Left colon (tissue), 2 donors: ENCODE measurements around the gene SP1. TPM values are rescaled to one million over a fixed set of nuclear protein-coding genes. Genes with fewer than 3 reads are reported as not detected.

ENCODE experiments used
- ATAC-seq: fragments of 200-7000 bp; cut with Tn5 transposase; one replicate; pipeline ENCODE4 v1.9.1; 2020; ENCODE audit warnings: mild to moderate bottlenecking, moderate library complexity
- DNase-seq, 2 donors: peaks; one replicate each; pipeline ENCODE4 v3.0.0-alpha.2; 2020
- intact Hi-C, 2 donors: fragments of 100-400 bp; cut with DNase I in 1 of 2; cut with micrococcal nuclease in 1 of 2; formaldehyde crosslinking; loops; one replicate each; pipeline versions ENCODE4 v1.11.2 to v1.14.0; 2022; cut with DNase I, micrococcal nuclease
- total RNA-seq, 2 donors: library from RNA; stranded (reverse); fragmentation: NEBNext Ultra II Directional; extraction: Animal tissue kit (Norgen Biotek cat#: 25700); gene quantifications; one replicate each; pipeline ENCODE4 v1.2.1, GENCODE V29; 2021
- donor health status: DM: no; HTN: no; CAD: no.
- donor health status: DM: yes; HTN: yes; CAD: no.

The SP1 gene
- total RNA-seq, 2 donors from 2014 or later = 85.2 to 98.2 TPM

DNA sequence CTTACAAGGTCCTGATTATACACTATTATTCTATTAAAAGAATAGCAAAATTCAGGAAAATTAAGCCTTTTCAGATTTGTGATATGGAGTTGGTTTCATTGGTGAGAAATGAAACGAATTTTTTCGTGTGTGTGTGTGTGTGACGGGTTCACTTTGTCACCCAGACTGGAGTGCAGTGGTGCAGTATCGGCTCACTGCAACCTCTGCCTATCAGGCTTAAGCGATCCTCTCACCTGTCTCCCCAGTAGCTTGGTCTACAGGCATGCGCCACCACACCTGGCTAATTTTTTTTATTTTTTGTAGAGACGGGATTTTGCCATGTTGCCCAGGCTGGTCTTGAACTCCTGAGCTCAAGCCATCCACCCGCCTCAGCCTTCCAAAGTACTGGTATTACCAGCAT is 81.6 kb downstream of the SP1 start:
- intact Hi-C loops = loop anchor here in 1 of 2 donors (10.0 kb wide), 1 partner anchor 63 kb away; no protein-coding TSS in a partner anchor
- DNase-seq (no peak), ATAC-seq (no peak)

DNA sequence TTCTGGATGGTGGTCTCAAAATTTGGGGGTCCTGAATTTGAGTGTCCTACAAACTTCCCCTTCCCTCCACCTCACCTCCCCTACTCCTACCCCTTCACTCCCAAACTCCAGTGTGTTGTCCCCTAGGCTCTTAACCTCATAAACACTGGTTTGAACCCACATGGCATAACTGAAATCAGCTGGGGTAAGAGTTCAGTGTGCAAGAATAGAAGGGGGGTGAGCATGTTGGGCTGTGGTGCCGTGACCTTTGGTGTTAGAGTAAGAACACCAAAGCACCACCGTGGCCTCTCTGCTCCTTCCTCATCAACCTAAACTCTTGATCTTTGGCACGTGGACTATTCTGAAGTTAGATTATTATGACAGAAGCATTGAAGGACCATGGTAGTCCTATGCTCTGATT is 83.0 kb downstream of the SP1 start:
- no peak for ATAC-seq
- intact Hi-C loops = loop anchor here in 1 of 2 donors (10.0 kb wide), 1 partner anchor 62 kb away; no protein-coding TSS in a partner anchor

DNA sequence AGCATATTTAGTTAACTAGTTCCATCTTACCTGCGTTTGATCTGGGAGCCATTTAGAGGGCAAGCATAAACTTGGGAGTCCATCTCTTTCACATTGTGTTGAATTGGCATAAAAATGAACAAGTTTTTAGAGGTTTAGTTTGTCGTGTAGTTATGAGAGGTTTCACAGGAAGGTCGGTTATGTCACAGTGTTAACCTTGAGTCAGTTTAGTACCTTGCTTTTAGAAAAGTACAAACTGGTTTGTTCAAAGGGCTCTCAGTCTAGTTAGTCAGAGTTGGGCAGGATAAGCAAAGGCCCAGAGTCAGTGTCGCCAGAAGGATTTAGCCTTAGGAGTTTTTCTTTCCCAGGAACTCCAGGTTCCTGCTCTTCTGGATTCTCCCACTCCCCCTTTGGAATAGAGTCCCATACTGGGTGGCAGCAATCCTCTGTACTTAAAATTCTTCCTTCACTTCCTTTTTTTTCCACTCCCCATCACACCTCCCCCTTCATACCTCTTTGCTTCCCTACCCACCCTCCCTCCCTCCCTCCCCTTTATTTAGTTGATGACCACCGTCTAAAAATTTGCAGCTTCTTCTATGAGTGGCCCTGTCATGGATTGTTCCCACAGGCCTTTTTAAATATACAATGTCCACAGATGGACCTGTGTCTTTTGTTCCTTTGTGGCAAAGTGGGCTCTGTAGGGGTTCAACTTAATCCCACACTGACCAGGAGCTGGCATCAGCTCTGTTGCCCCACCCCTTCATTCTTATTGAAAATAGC is 84.0 kb downstream of the SP1 start:
- ATAC-seq (no peak), DNase-seq (no peak)
- intact Hi-C loops = loop anchor here in 1 of 2 donors (10.0 kb wide), 1 partner anchor 61 kb away; no protein-coding TSS in a partner anchor

More for the DNA sequence above, 83.0 kb downstream of the SP1 start:
- DNase-seq = no peak

DNA sequence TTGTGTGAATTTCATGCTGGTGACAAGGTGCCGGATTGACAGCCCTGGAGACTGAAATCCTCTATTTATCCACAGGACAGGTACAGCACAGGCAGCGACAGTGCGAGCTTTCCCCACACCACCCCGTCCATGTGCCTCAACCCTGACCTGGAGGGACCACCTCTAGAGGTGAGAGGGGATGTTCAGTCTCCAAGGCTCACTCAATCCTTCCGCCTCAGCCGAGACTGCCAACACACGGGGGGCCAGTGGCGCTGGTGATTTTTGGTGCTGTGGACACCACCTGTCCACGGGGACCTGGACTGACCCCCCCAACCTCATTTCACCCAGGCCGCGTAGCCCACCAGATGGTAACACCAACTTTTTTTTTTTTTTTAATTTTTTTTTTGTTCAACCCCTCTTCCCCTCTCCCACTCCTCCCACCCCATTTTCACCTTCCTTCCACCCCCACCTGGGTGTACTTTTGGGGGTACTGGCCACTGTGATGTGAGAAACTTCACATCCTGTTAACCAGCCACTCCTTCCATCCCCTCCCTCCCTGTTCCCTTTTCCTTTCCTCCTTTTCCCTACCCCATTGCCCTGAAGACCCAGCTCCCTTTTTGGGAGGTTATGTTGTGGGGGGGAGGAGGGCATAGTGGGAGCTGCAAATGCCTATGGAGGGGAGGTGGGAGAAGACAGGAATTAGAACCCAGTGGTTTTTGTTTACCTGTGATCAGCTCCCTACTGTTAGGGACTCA is 84.9 kb downstream of the SP1 start:
- ATAC-seq (no peak), DNase-seq (no peak)
- intact Hi-C loops = loop anchor here in 1 of 2 donors (10.0 kb wide), 1 partner anchor 60 kb away; no protein-coding TSS in a partner anchor

DNA sequence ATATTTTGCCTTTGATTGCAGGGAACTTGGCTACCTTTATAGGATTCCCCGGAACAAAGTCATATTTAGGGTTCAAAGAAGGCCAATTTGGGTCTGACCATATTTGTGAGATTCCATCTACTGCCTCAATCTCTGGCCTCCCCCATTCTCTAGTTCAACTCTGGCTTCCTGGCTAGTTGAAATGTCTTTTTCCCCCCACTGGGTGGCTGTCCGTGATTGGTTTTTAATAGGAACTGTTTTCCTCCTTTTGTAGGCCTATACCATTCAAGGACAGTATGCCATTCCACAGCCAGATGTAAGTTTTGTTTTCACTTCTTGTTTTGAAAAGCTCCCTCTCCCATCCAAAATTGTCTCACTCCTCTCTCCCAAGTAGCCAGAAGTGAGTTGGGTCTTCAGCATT is 85.7 kb downstream of the SP1 start:
- DNase-seq (no peak), ATAC-seq (no peak)
- intact Hi-C loops = loop anchor here in 1 of 2 donors (10.0 kb wide), 1 partner anchor 59 kb away; no protein-coding TSS in a partner anchor

Other genes starting within 250 kb of the SP1 start
- gene ZNF740, start 199.5 kb upstream of the SP1 start, total RNA-seq = 10 to 100 TPM; 28.7 to 32.7 TPM
- 10 to 100 TPM; 22.8 to 28.7 TPM for gene CSAD, start 199.3 kb upstream of the SP1 start, total RNA-seq
- gene ITGB7, start 172.9 kb upstream of the SP1 start, total RNA-seq = 1 to 10 TPM; 4.6 to 9.1 TPM
- gene RARG, start 148.0 kb upstream of the SP1 start, total RNA-seq = 10 to 100 TPM; 10.2 to 12.3 TPM
- 1 to 10 TPM; 3.3 to 9.6 TPM for gene ESPL1, start 111.9 kb upstream of the SP1 start, total RNA-seq
- 100 to 1,000 TPM; 268 to 291 TPM for gene PFDN5, start 84.6 kb upstream of the SP1 start, total RNA-seq
- 10 to 100 TPM; 37.9 to 39.2 TPM for gene MYG1, start 80.5 kb upstream of the SP1 start, total RNA-seq
- gene AAAS, start 58.6 kb upstream of the SP1 start, total RNA-seq = 10 to 100 TPM; 34.6 to 39.0 TPM
- gene SP7, start 43.8 kb upstream of the SP1 start, total RNA-seq = not detected
- gene AMHR2, start 43.7 kb downstream of the SP1 start, total RNA-seq = not detected
- 100 to 1,000 TPM; 447 to 662 TPM for gene PRR13, start 61.6 kb downstream of the SP1 start, total RNA-seq
- gene PCBP2, start 71.9 kb downstream of the SP1 start, total RNA-seq = 100 to 1,000 TPM; 586 to 592 TPM
- gene MAP3K12, start 119.3 kb downstream of the SP1 start, total RNA-seq = 1 to 10 TPM; 3.2 to 6.8 TPM
- 10 to 100 TPM; 21.3 to 22.3 TPM for gene TARBP2, start 121.1 kb downstream of the SP1 start, total RNA-seq
- not detected for gene NPFF, start 127.3 kb downstream of the SP1 start, total RNA-seq
- 10 to 100 TPM; 38.3 to 39.2 TPM for gene ATF7, start 246.2 kb downstream of the SP1 start, total RNA-seq